HepG2 (cell line): ENCODE data around the gene ZFPM1. TPM values are rescaled to one million over a fixed set of nuclear protein-coding genes. Genes with fewer than 3 reads are reported as not detected.

Source experiments
- BCL6 ChIP-seq: IDR thresholded peaks from 2 replicates; pipeline ENCODE4 v1.6.1; 2016; ENCODE audit warnings: missing genetic modification reagents, missing compliant biosample characterization
- HMG20A ChIP-seq: IDR thresholded peaks from 2 replicates; pipeline ENCODE4 v1.6.1; 2016; ENCODE audit warnings: borderline replicate concordance
- MIXL1 ChIP-seq: IDR thresholded peaks from 2 replicates; pipeline ENCODE4 v1.6.1; 2016
- ONECUT2 ChIP-seq: sonication (generic); formaldehyde crosslinking; IDR thresholded peaks from 2 replicates; pipeline ENCODE4 v1.4.0; 2020; ENCODE audit warnings: missing genetic modification reagents
- PHF8 ChIP-seq: sonication (generic); formaldehyde crosslinking; IDR thresholded peaks from 2 replicates; pipeline ENCODE4 v1.5.0; 2020; ENCODE audit warnings: missing genetic modification reagents
- POLR2AphosphoS2 ChIP-seq: IDR thresholded peaks from 2 replicates; pipeline ENCODE4 v1.6.1; 2011; ENCODE audit warnings: low read depth, low read length, improper control_type of control experiment
- RCOR2 ChIP-seq: IDR thresholded peaks from 2 replicates; pipeline ENCODE4 v1.6.1; 2016; ENCODE audit warnings: missing biosample characterization, missing genetic modification reagents
- RELA ChIP-seq: sonication (generic); formaldehyde crosslinking; IDR thresholded peaks from 2 replicates; pipeline ENCODE4 v1.4.0; 2020; ENCODE audit warnings: missing genetic modification reagents
- SMARCC2 ChIP-seq: fragments of 450-650 bp; IDR thresholded peaks from 2 replicates; pipeline ENCODE4 v1.6.1; 2017; ENCODE audit warnings: antibody characterized with exemption, mild to moderate bottlenecking
- SMC3 ChIP-seq: IDR thresholded peaks from 2 replicates; pipeline ENCODE4 v1.6.1; 2011; ENCODE audit warnings: low read length, improper control_type of control experiment
- ZNF160 ChIP-seq: sonication (generic); formaldehyde crosslinking; IDR thresholded peaks from 2 replicates; pipeline ENCODE4 v1.8.0; 2022; ENCODE audit warnings: mild to moderate bottlenecking, inconsistent platforms, missing genetic modification reagents
- ZNF564 ChIP-seq: sonication (generic); formaldehyde crosslinking; IDR thresholded peaks from 2 replicates; pipeline ENCODE4 v1.8.1; 2023; ENCODE audit warnings: mild to moderate bottlenecking, missing genetic modification reagents
- ZNF569 ChIP-seq: sonication (generic); formaldehyde crosslinking; IDR thresholded peaks from 2 replicates; pipeline ENCODE4 v1.5.0; 2020; ENCODE audit warnings: mild to moderate bottlenecking, missing genetic modification reagents, moderate library complexity, borderline replicate concordance
- polyA plus RNA-seq, 8 experiments: library from polyadenylated mRNA; depleted of rRNA in 3 of 8; stranded (reverse) in 7 of 8; unstranded in 1 of 8; fragments of >200 nt; fragmentation: Illumina TruSeq in 4 of 8; extraction: Trizol in 4 of 8; gene quantifications; 2 replicates each; pipeline versions ENCODE4 v1.2.1 to v1.2.3, GENCODE V29; 2011 to 2016; ENCODE audit warnings: low read depth in 4 of 8, missing spikeins in 1 of 8, mixed read lengths in 1 of 8; ENCODE audit not compliant: insufficient read depth in 1 of 8
- total RNA-seq, 5 experiments: library from RNA; depleted of rRNA; stranded (reverse); fragments of >200 nt; fragmentation: Illumina TruSeq; extraction: Trizol; gene quantifications; 2 replicates each; pipeline ENCODE4 v1.2.3, GENCODE V29; 2016; ENCODE audit warnings: low read depth in 1 of 5
- TF ChIP-seq, protein P1 (sequence below): sonication (generic); formaldehyde crosslinking; IDR thresholded peaks from 2 replicates; pipeline ENCODE4 v1.5.0; 2020; ENCODE audit warnings: mild to moderate bottlenecking, missing genetic modification reagents
- TF ChIP-seq, protein P2 (sequence below): IDR thresholded peaks from 2 replicates; pipeline ENCODE4 v1.6.1; 2016; ENCODE audit warnings: control low read depth
- TF ChIP-seq, protein P3 (sequence below): sonication (generic); formaldehyde crosslinking; IDR thresholded peaks from 2 replicates; pipeline ENCODE4 v1.4.0; 2020; ENCODE audit warnings: mild to moderate bottlenecking, missing genetic modification reagents
- TF ChIP-seq, protein P4 (sequence below): sonication (generic); formaldehyde crosslinking; IDR thresholded peaks from 2 replicates; pipeline ENCODE4 v1.4.0; 2020; ENCODE audit warnings: mild to moderate bottlenecking, missing genetic modification reagents, borderline replicate concordance

ZFPM1 gene
- total and polyA plus RNA-seq, 2 of the 13 experiments (the other 11 are each of a cell fraction or from before 2014, with no cell fraction given): 1.3 to 3.8 TPM

DNA sequence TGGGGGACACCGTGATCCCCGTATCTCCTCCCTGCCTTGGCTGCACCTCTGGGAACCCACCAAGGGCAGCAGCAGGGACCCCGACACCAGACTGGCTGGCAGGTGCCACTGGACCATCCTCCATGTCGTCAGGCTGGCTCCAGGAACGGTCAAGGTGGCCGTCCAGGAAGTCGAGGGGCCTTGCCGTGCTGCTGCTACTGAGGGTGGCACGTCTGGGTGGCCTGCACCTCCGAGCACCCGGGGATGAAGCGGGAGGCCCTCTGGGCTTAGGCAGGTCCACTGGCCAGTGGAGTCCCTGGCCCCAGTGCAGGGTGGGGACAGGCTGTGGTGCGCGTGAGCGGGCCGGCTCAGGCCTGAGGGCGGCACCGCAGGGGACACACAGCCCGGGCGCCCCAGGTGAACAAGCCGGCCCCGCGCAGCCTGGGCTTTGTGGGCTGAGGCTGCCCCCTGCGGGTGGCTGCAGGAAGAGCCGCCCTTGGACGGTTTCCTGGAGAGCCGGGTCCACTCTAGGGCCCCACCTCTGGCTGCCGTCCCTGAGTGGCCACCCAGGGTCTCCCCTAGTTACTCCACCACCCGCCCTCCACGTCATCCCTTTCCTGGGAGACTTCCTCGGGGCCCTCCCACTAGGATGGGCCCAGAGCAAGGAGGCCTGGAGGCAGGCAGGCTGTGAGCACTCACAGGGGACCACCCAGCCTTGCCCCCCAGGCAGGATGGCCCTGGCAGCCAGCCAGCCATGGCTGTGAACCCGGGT is 74.3 kb downstream of the ZFPM1 start (continued):
- TF ChIP-seq ZNF564 (CRISPR knock-in tag) (no peak), BCL6 (CRISPR knock-in tag) (peak; percentile 92), HMG20A (CRISPR knock-in tag) (no peak), PHF8 (no peak), SMARCC2 (no peak), ONECUT2 (CRISPR knock-in tag) (no peak), ZNF160 (no peak), SMC3 (peak; percentile 81; the same call in 1 of the 2 replicates), RELA (no peak), POLR2AphosphoS2 (no peak), MIXL1 (CRISPR knock-in tag) (0 out of 2 replicates have a peak, but pooled peaks have one; percentile 24), RCOR2 (CRISPR knock-in tag) (no peak), ZNF569 (no peak)
- TF ChIP-seq, protein P1, sequence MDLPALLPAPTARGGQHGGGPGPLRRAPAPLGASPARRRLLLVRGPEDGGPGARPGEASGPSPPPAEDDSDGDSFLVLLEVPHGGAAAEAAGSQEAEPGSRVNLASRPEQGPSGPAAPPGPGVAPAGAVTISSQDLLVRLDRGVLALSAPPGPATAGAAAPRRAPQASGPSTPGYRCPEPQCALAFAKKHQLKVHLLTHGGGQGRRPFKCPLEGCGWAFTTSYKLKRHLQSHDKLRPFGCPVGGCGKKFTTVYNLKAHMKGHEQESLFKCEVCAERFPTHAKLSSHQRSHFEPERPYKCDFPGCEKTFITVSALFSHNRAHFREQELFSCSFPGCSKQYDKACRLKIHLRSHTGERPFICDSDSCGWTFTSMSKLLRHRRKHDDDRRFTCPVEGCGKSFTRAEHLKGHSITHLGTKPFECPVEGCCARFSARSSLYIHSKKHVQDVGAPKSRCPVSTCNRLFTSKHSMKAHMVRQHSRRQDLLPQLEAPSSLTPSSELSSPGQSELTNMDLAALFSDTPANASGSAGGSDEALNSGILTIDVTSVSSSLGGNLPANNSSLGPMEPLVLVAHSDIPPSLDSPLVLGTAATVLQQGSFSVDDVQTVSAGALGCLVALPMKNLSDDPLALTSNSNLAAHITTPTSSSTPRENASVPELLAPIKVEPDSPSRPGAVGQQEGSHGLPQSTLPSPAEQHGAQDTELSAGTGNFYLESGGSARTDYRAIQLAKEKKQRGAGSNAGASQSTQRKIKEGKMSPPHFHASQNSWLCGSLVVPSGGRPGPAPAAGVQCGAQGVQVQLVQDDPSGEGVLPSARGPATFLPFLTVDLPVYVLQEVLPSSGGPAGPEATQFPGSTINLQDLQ (CRISPR knock-in tag): no peak
- TF ChIP-seq, protein P2, sequence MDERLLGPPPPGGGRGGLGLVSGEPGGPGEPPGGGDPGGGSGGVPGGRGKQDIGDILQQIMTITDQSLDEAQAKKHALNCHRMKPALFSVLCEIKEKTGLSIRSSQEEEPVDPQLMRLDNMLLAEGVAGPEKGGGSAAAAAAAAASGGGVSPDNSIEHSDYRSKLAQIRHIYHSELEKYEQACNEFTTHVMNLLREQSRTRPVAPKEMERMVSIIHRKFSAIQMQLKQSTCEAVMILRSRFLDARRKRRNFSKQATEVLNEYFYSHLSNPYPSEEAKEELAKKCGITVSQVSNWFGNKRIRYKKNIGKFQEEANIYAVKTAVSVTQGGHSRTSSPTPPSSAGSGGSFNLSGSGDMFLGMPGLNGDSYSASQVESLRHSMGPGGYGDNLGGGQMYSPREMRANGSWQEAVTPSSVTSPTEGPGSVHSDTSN (CRISPR knock-in tag): no peak
- TF ChIP-seq, protein P3, sequence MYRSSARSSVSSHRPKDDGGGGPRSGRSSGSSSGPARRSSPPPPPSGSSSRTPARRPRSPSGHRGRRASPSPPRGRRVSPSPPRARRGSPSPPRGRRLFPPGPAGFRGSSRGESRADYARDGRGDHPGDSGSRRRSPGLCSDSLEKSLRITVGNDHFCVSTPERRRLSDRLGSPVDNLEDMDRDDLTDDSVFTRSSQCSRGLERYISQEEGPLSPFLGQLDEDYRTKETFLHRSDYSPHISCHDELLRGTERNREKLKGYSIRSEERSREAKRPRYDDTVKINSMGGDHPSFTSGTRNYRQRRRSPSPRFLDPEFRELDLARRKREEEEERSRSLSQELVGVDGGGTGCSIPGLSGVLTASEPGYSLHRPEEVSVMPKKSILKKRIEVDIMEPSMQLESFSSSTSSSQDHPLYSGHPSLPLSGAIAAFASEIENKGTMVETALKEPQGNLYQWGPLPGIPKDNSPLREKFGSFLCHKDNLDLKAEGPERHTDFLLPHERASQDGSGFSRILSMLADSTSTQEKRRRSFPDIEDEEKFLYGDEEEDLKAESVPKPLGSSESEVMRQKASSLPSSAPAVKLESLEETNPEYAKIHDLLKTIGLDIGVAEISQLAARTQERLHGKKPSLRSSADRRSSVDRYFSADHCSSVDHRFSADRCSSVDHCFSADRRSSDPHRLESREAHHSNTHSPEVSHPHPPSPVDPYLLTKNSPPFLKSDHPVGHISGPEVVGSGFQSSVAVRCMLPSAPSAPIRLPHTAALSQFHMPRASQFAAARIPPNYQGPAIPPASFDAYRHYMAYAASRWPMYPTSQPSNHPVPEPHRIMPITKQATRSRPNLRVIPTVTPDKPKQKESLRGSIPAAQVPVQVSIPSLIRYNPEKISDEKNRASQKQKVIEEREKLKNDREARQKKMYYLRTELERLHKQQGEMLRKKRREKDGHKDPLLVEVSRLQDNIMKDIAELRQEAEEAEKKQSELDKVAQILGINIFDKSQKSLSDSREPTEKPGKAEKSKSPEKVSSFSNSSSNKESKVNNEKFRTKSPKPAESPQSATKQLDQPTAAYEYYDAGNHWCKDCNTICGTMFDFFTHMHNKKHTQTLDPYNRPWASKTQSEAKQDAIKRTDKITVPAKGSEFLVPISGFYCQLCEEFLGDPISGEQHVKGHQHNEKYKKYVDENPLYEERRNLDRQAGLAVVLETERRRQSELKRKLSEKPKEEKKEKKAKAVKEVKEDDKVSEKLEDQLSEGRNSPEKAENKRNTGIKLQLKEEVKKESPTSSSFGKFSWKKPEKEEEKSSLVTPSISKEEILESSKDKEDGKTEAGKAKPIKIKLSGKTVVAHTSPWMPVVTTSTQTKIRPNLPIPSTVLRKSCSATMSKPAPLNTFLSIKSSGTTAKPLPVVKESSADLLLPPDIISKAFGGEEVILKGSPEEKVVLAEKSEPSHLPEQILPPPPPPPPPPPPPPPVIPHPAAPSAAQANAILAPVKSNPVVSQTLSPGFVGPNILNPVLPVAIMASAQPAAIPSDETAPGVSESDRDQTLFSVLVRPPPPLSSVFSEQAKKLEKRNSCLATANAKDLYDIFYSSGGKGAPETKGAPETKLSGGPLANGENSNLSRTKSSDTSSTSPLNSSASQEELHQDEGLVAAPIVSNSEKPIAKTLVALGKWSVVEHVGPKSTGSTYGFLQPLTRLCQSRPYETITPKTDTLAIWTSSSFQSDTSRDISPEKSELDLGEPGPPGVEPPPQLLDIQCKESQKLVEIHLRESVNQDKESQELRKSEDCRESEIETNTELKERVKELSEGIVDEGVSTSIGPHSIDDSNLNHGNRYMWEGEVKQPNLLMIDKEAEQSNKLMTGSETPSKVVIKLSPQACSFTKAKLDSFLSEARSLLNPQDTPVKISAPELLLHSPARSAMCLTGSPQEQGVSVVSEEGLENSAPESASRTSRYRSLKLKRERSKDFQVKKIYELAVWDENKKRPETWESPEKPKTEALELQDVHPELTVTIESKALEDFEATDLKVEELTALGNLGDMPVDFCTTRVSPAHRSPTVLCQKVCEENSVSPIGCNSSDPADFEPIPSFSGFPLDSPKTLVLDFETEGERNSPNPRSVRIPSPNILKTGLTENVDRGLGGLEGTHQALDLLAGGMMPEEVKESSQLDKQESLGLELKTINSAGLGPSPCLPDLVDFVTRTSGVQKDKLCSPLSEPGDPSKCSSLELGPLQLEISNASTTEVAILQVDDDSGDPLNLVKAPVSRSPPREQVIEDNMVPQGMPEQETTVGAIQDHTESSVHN (CRISPR knock-in tag): no peak
- TF ChIP-seq, protein P4, sequence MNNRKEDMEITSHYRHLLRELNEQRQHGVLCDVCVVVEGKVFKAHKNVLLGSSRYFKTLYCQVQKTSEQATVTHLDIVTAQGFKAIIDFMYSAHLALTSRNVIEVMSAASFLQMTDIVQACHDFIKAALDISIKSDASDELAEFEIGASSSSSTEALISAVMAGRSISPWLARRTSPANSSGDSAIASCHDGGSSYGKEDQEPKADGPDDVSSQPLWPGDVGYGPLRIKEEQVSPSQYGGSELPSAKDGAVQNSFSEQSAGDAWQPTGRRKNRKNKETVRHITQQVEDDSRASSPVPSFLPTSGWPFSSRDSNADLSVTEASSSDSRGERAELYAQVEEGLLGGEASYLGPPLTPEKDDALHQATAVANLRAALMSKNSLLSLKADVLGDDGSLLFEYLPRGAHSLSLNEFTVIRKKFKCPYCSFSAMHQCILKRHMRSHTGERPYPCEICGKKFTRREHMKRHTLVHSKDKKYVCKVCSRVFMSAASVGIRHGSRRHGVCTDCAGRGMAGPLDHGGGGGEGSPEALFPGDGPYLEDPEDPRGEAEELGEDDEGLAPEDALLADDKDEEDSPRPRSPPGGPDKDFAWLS: no peak
